Testis (tissue), 3 donors: ENCODE data around the gene REST. TPM values are rescaled to one million over a fixed set of nuclear protein-coding genes. Genes with fewer than 3 reads are reported as not detected.

Experiments
- DNase-seq: peaks from one replicate; pipeline ENCODE4 v3.0.0-alpha.2; 2019
- H3K27ac ChIP-seq, 2 donors: fragments of 200-600 bp; sonication (generic); one replicate each; pipeline ENCODE4 v1.5.1; 2019
- H3K27me3 ChIP-seq: fragments of 200-600 bp; sonication (generic); one replicate; pipeline ENCODE4 v1.5.1; 2019
- H3K36me3 ChIP-seq: fragments of 200-600 bp; sonication (generic); one replicate; pipeline ENCODE4 v1.5.1; 2017; ENCODE audit warnings: low read depth; ENCODE audit errors: missing control alignments
- H3K4me1 ChIP-seq: fragments of 200-600 bp; sonication (generic); one replicate; pipeline ENCODE4 v1.5.1; 2019
- H3K4me3 ChIP-seq, 2 donors: fragments of 200-600 bp; sonication (generic); one replicate each; pipeline ENCODE4 v1.5.1; 2017 to 2019
- H3K9me3 ChIP-seq: fragments of 200-600 bp; sonication (generic); one replicate; pipeline ENCODE4 v1.5.1; 2017
- CTCF ChIP-seq, 3 experiments: fragments of 450-650 bp in 2 of 3; fragments of 200-600 bp in 1 of 3; sonication (generic) in 1 of 3; IDR thresholded peaks; one replicate each; pipeline ENCODE4 v1.5.1; 2016 to 2019; ENCODE audit warnings: antibody characterized with exemption in 3 of 3, mild to moderate bottlenecking in 2 of 3, moderate library complexity in 1 of 3
- POLR2A ChIP-seq: fragments of 450-650 bp; IDR thresholded peaks from one replicate; pipeline ENCODE4 v1.6.1; 2017; ENCODE audit warnings: antibody characterized with exemption, mild to moderate bottlenecking, moderate library complexity
- WGBS, 2 donors: methylation state at CpG; one replicate each; pipeline ENCODE4 v1.1.5; 2018; 5-methylcytosine and 5-hydroxymethylcytosine counted together
- intact Hi-C: fragments of 100-400 bp; cut with DNase I; formaldehyde crosslinking; loops from one replicate; pipeline ENCODE4 v1.15.1; 2023; ENCODE audit warnings: low total_unique reads
- polyA plus RNA-seq: library from polyadenylated mRNA; stranded (reverse); fragments of 350-450 nt; fragmentation: Illumina TruSeq; extraction: RNeasy Lipid Tissue Mini Kit (QIAGEN cat#74804); gene quantifications from one replicate; pipeline ENCODE4 v1.2.3, GENCODE V29; 2014; ENCODE audit warnings: low read depth, low replicate concordance; ENCODE audit not compliant: insufficient read depth
- total RNA-seq, 2 donors: library from RNA; depleted of rRNA; stranded (reverse); fragments of >200 nt; gene quantifications; one replicate each; pipeline ENCODE4 v1.2.3, GENCODE V29; 2016

Gene REST
- total and polyA plus RNA-seq, 3 donors from 2014 or later = 10.7 to 58.2 (median 50.2) TPM

- Histone ChIP-seq H3K36me3 (no peaks in the 10 kb centered on the region), H3K4me3 (no peak overlapping the region), H3K27me3 (no peaks in the 10 kb centered on the region), H3K27ac (no peak overlapping the region), H3K9me3 (no peaks in the 10 kb centered on the region), H3K4me1 (no peaks in the 10 kb centered on the region)
- TF ChIP-seq CTCF (IDR thresholded peaks at IDR 0.05) (no peak), POLR2A (no peak)
- no peak for DNase-seq
- intact Hi-C loops = no loop called here
Observed at GRCh38 chr4:56940971-56941370, 33.3 kb downstream of the REST start.

GRCh38 chr4:56941403-56941802 is 33.7 kb downstream of the REST start:
- Histone ChIP-seq H3K36me3 (no peaks in the 10 kb centered on the region), H3K27ac (no peak overlapping the region), H3K9me3 (no peaks in the 10 kb centered on the region), H3K4me3 (no peak overlapping the region), H3K27me3 (no peaks in the 10 kb centered on the region), H3K4me1 (no peaks in the 10 kb centered on the region)
- intact Hi-C loops = no loop called here
- WGBS, 2 donors = 72 to 78% methylated on average over 3 of the region's 3 CpGs
- no peak for DNase-seq
- TF ChIP-seq CTCF (IDR thresholded peaks at IDR 0.05) = no peak
- TF ChIP-seq POLR2A = no peak

GRCh38 chr4:56953680-56954520 is 46.2 kb downstream of the REST start:
- Histone ChIP-seq H3K9me3 (no peaks in the 10 kb centered on the region), H3K27me3 (no peaks in the 10 kb centered on the region), H3K36me3 (no peaks in the 10 kb centered on the region), H3K4me1 (no peaks in the 10 kb centered on the region), H3K4me3 (no peak overlapping the region), H3K27ac (no peak overlapping the region)
- TF ChIP-seq POLR2A (no peak), CTCF (IDR thresholded peaks at IDR 0.05) (no peak)
- intact Hi-C loops = no loop called here
- 85 to 88% methylated on average over 9 of the region's 9 CpGs for WGBS, 2 donors
- DNase-seq = no peak

- intact Hi-C loops = no loop called here
- H3K27me3 ChIP-seq = no peaks in the 10 kb centered on the region
- TF ChIP-seq CTCF (IDR thresholded peaks at IDR 0.05) (no peak), POLR2A (no peak)
- WGBS, 2 donors = 47 to 55% methylated on average over 7 of the region's 7 CpGs
- H3K4me1 ChIP-seq = no peaks in the 10 kb centered on the region
- H3K9me3 ChIP-seq = no peaks in the 10 kb centered on the region
- H3K36me3 ChIP-seq = no peaks in the 10 kb centered on the region
- H3K4me3 ChIP-seq = no peak overlapping the region
- peak; percentile 70 for DNase-seq
- H3K27ac ChIP-seq = no peak overlapping the region
Observed at GRCh38 chr4:56958111-56958517, 50.4 kb downstream of the REST start.

GRCh38 chr4:56959100-56959499 is 51.4 kb downstream of the REST start:
- H3K4me3 ChIP-seq = no peak overlapping the region
- 39 to 75% methylated on average over 1 of the region's 1 CpG for WGBS, 2 donors
- H3K4me1 ChIP-seq = no peaks in the 10 kb centered on the region
- intact Hi-C loops = no loop called here
- H3K27ac ChIP-seq = no peak overlapping the region
- H3K9me3 ChIP-seq = no peaks in the 10 kb centered on the region
- no peak for TF ChIP-seq POLR2A
- no peaks in the 10 kb centered on the region for H3K27me3 ChIP-seq
- no peak for DNase-seq
- no peaks in the 10 kb centered on the region for H3K36me3 ChIP-seq
